Mesendoderm (in vitro differentiated cells): ENCODE measurements around the gene FAM72D.
"Not testable (repeated sequence)": the region's sequence is repeated elsewhere in the genome, so short reads cannot be mapped to it uniquely, and the experiment has no call there.

Source experiments
- DNase-seq: peaks from one replicate; pipeline ENCODE4 v3.0.0; 2013
- H2AK5ac ChIP-seq: 2 replicates; pipeline ENCODE4 v1.6.1; 2013; ENCODE audit warnings: low read length, inconsistent platforms
- H2BK120ac ChIP-seq: 2 replicates; pipeline ENCODE4 v1.6.1; 2013; ENCODE audit warnings: low read depth, mild to moderate bottlenecking, low read length, moderate library complexity, mixed read lengths
- H2BK15ac ChIP-seq: replicated peaks from 2 replicates; pipeline ENCODE4 v1.6.1; 2013; ENCODE audit warnings: low read depth, mild to moderate bottlenecking, moderate library complexity
- H2BK5ac ChIP-seq: 2 replicates; pipeline ENCODE4 v1.6.1; 2013; ENCODE audit warnings: low read length, inconsistent platforms
- H3K18ac ChIP-seq: 2 replicates; pipeline ENCODE4 v1.6.1; 2013; ENCODE audit warnings: mild to moderate bottlenecking, low read length, mixed read lengths
- H3K23ac ChIP-seq: one replicate; pipeline ENCODE4 v1.6.1; 2013; ENCODE audit warnings: low read length
- H3K27ac ChIP-seq: 2 replicates; pipeline ENCODE4 v1.5.1; 2013; ENCODE audit warnings: low read depth, mild to moderate bottlenecking, inconsistent platforms, low read length, moderate library complexity
- H3K27me3 ChIP-seq: 2 replicates; pipeline ENCODE4 v1.6.1; 2013; ENCODE audit warnings: low read length, control low read depth, mild to moderate bottlenecking, inconsistent platforms; ENCODE audit not compliant: insufficient read depth, poor library complexity
- H3K36me3 ChIP-seq: 2 replicates; pipeline ENCODE4 v1.6.1; 2013; ENCODE audit warnings: low read length, inconsistent platforms; ENCODE audit not compliant: control insufficient read depth, insufficient read depth
- H3K4ac ChIP-seq: one replicate; pipeline ENCODE4 v1.6.1; 2013; ENCODE audit warnings: low read depth, mild to moderate bottlenecking, low read length, moderate library complexity
- H3K4me1 ChIP-seq: 2 replicates; pipeline ENCODE4 v1.6.1; 2013; ENCODE audit warnings: low read depth, low read length, inconsistent platforms; ENCODE audit not compliant: control insufficient read depth
- H3K4me2 ChIP-seq: 2 replicates; pipeline ENCODE4 v1.6.1; 2013; ENCODE audit warnings: low read length
- H3K4me3 ChIP-seq: 2 replicates; pipeline ENCODE4 v1.5.1; 2013; ENCODE audit warnings: mild to moderate bottlenecking, low read length
- H3K56ac ChIP-seq: one replicate; pipeline ENCODE4 v1.6.1; 2013; ENCODE audit warnings: low read length
- H3K79me1 ChIP-seq: 2 replicates; pipeline ENCODE4 v1.6.1; 2013; ENCODE audit warnings: low read length, inconsistent platforms
- H3K79me2 ChIP-seq: 2 replicates; pipeline ENCODE4 v1.6.1; 2013; ENCODE audit warnings: mild to moderate bottlenecking, low read length; ENCODE audit not compliant: control insufficient read depth, insufficient read depth
- H3K9ac ChIP-seq: 2 replicates; pipeline ENCODE4 v1.6.1; 2013; ENCODE audit warnings: low read length, inconsistent platforms
- H4K5ac ChIP-seq: one replicate; pipeline ENCODE4 v1.6.1; 2013; ENCODE audit warnings: low read length
- H4K8ac ChIP-seq: one replicate; pipeline ENCODE4 v1.6.1; 2013; ENCODE audit warnings: low read depth, mild to moderate bottlenecking, control low read depth, low read length, moderate library complexity
- WGBS: extraction: QIAGEN DNeasy Blood & Tissue Kit; methylation state at CpG from one replicate; pipeline ENCODE4 v1.1.7; 2013; ENCODE audit warnings: low lambda C conversion rate, missing lambda C conversion rate; ENCODE audit not compliant: insufficient coverage; ENCODE audit errors: extremely low coverage; 5-methylcytosine and 5-hydroxymethylcytosine counted together

The FAM72D gene

GRCh38 chr1:145144264-145144913 is 48.6 kb downstream of the FAM72D start:
- not testable (repeated sequence) for H3K79me1 ChIP-seq, H3K27ac ChIP-seq, H3K4me3 ChIP-seq, H2BK15ac ChIP-seq, H4K5ac ChIP-seq, H3K18ac ChIP-seq, H3K79me2 ChIP-seq, H2AK5ac ChIP-seq, H2BK5ac ChIP-seq, H3K56ac ChIP-seq, H3K4me2 ChIP-seq, H4K8ac ChIP-seq, H2BK120ac ChIP-seq, DNase-seq, H3K23ac ChIP-seq, H3K36me3 ChIP-seq, H3K9ac ChIP-seq, H3K27me3 ChIP-seq, H3K4ac ChIP-seq, H3K4me1 ChIP-seq
- WGBS: no CpG with 5 or more reads among the region's 3 CpGs

- H3K18ac ChIP-seq, H2BK15ac ChIP-seq, H2AK5ac ChIP-seq, H3K4ac ChIP-seq, H3K36me3 ChIP-seq, H2BK5ac ChIP-seq, H3K23ac ChIP-seq, H3K27ac ChIP-seq, H3K79me1 ChIP-seq, DNase-seq, H3K56ac ChIP-seq, H4K5ac ChIP-seq, H3K4me2 ChIP-seq, H3K4me1 ChIP-seq, H3K4me3 ChIP-seq, H3K27me3 ChIP-seq, H4K8ac ChIP-seq, H3K79me2 ChIP-seq, H3K9ac ChIP-seq, H2BK120ac ChIP-seq: not testable (repeated sequence)
- WGBS: no CpG with 5 or more reads among the region's 4 CpGs
Measured at GRCh38 chr1:145146308-145146707, 50.5 kb downstream of the FAM72D start.

GRCh38 chr1:145147172-145147571 is 51.4 kb downstream of the FAM72D start:
- H4K5ac ChIP-seq, H3K27ac ChIP-seq, H3K79me2 ChIP-seq, H3K9ac ChIP-seq, H3K36me3 ChIP-seq, H3K23ac ChIP-seq, H3K27me3 ChIP-seq, H3K4me2 ChIP-seq, H4K8ac ChIP-seq, H3K79me1 ChIP-seq, H3K56ac ChIP-seq, H3K4me1 ChIP-seq, H3K4ac ChIP-seq, H2AK5ac ChIP-seq, H2BK120ac ChIP-seq, H2BK5ac ChIP-seq, H3K18ac ChIP-seq, DNase-seq, H3K4me3 ChIP-seq, H2BK15ac ChIP-seq: not testable (repeated sequence)
- WGBS: no CpG with 5 or more reads among the region's 4 CpGs

DNA sequence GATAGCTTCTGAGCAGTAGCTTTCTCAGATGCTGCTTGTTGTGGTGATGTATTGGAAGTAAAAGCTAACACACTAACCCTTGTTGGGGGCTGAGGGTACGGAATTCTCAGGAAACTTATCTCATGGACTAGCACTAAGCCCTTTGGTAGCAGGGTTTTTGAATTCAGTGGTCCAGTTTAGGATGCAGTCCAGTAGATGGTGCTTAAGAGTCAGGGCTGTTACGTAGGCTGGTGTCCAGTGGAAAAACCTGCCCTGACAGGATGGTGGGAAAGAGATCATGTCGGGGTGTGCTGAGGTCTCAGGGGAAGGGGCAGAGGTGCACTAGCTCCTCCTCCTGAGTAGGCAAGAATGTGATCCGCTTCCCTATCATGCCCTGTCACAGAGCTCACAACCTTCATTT is 59.6 kb downstream of the FAM72D start:
- H2BK120ac ChIP-seq, H2BK5ac ChIP-seq, H3K23ac ChIP-seq, H3K4me2 ChIP-seq, H3K36me3 ChIP-seq, H3K27me3 ChIP-seq, H2BK15ac ChIP-seq, H2AK5ac ChIP-seq, H3K4ac ChIP-seq, H4K5ac ChIP-seq, H4K8ac ChIP-seq, H3K4me1 ChIP-seq, H3K18ac ChIP-seq, H3K27ac ChIP-seq, DNase-seq, H3K79me2 ChIP-seq, H3K9ac ChIP-seq, H3K4me3 ChIP-seq, H3K79me1 ChIP-seq, H3K56ac ChIP-seq: not testable (repeated sequence)
- WGBS: no CpG with 5 or more reads among the region's 4 CpGs

- H3K9ac ChIP-seq: peak overlapping the region; percentile 40
- not testable (repeated sequence) for H4K5ac ChIP-seq, H3K36me3 ChIP-seq, H3K23ac ChIP-seq, H2BK15ac ChIP-seq, H4K8ac ChIP-seq, H2BK120ac ChIP-seq, H3K27ac ChIP-seq, H3K27me3 ChIP-seq, H3K4me1 ChIP-seq, H2AK5ac ChIP-seq, H2BK5ac ChIP-seq, H3K18ac ChIP-seq, H3K4me2 ChIP-seq, H3K79me1 ChIP-seq, H3K4me3 ChIP-seq, H3K4ac ChIP-seq, H3K79me2 ChIP-seq
- peak overlapping the region; percentile 25 for H3K56ac ChIP-seq
- WGBS: no CpG with 5 or more reads among the region's 5 CpGs
- peak; percentile 12 for DNase-seq
Measured at GRCh38 chr1:145155873-145156272, 60.1 kb downstream of the FAM72D start.
